ENCODE results near the gene PRADC1.
"Not testable (repeated sequence)": the region's sequence is repeated elsewhere in the genome, so short reads cannot be mapped to it uniquely, and the experiment has no call there.

The PRADC1 gene

DNA sequence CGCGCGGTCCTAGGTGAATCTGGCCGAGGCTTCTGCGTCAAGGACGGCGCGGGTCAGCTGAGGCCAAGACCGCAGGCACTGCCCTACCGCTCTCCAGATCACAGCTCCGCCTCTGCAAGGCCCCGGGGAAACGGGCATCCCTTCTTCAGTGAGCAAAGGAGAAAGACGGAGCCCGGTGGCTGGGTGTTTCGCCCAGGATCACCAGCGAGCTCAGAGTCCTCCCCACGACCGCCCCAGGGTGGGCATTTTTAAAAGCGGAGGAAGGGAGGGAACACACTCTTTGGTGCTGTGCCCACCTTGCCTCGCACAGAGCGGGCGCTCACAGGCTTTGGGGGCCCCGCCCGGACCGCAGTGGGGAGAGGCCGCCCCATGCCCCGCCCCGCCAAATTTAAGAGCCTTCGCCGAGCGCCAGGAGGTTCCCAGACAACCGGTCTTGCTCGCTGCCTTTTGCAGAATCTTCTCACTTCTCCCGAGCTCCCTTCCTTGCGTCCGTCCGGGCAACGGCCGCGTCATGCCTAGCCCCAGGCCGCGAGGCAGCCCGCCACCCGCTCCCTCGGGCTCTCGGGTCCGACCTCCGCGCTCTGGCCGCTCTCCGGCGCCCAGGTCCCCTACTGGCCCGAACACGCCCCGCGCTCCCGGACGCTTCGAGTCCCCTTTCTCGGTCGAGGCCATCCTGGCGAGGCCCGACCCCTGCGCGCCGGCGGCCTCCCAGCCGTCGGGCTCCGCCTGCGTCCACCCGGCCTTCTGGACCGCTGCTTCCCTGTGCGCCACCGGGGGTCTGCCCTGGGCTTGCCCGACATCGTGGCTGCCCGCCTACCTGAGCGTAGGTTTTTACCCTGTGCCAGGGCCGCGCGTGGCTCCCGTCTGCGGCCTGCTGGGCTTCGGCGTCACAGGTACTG is 30.6 kb downstream of the PRADC1 start, which contains the start of gene NOTO:
Gene NOTO (plus strand): TSS at position 419 of the 899 bp plus-strand sequence. CDS start 93 bp downstream, at position 512.
- DNase-seq (ENCODE audit: low read depth, low spot score): no peak

DNA sequence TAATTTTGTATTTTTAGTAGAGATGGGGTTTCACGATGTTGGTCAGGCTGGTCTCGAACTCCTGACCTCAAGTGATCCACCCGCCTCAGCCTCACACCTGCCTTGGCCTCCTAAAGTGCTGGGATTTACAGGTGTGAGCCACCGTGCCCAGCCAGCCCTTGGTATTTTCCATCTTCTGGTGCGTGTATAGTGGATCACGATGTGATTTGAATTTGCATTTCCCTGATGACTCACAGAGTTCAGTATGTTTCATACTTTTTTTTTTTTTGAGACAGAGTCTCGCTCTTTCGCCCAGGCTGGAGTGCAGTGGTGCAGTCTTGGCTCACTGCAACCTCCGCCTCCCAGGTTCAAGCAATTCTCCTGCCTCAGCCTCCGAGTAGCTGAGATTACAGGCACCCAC is 32.8 kb downstream of the PRADC1 start:
- DNase-seq (ENCODE audit: low read depth, low spot score): not testable (repeated sequence)

DNA sequence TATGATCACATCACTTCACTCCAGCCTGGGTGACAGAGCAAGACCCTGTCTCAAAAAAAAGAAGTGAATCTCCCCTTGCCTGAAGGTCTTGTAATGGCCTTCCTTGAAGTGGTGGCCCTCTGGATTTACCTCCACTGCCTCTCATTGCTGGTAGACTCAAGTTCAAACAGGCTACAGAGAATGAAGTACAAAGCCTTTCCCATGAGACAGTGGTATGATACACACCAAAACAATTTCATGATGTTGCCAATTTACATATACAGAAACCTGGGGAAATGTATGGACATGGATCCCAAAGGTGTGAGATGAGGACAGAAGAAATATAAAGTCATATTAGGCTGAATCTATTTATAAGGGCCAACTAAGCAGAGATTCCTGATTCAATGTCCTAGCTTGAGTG is 35.5 kb downstream of the PRADC1 start:
- DNase-seq (ENCODE audit: low read depth, low spot score): no peak

DNA sequence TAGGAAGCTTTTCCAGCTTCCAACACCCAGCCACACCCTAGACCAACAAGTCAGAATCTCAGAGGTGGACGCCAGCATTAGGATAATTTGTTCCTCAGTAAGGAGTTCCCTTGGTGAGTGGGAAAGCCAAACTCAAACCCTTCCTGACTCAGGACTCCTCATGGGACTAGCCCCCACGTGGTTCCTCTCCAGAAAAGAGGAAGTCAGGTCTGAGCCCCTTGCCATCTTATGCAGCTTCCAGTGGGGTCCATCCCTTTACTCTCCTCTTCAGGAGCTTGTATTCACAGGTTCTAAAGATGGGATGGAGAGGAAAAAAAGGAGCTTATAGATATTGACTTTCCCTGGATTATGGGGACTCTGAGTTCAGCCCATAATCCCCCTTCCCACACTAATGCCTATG is 45.5 kb downstream of the PRADC1 start:
- no peak for DNase-seq (ENCODE audit: low read depth, low spot score)

DNA sequence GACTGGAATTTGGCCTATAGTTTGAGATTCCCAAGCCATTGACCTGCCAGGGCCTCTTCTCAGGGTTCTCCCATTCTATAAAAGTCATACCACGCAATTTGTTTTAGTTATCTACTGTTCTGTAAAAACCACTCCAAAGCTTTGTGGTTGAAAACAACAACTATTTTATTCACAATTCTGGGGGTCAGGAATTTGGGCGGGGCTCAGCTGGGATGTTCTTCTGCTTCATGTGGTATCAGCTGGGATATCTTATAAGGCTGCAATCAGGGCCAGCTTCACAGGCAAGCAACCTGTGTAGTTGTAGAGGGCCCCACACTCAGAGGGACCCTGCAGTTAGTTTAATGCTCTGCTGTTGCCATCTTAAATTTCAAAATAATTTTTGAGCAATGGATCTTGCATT is 47.1 kb downstream of the PRADC1 start:
- no peak for DNase-seq (ENCODE audit: low read depth, low spot score)
